KBM-7 (cell line): ENCODE results near the gene TRPM4.
A peak's percentile ranks its signal among the peaks of the same experiment; 100 is the strongest.
"Not testable (repeated sequence)": the region's sequence is repeated elsewhere in the genome, so short reads cannot be mapped to it uniquely, and the experiment has no call there.

Experiments
- DNase-seq: peaks from one replicate; pipeline ENCODE4 v3.0.0-alpha.2; 2015
- in situ Hi-C: fragments of 300-500 bp; cut with MboI; formaldehyde crosslinking; loops from 2 replicates; pipeline ENCODE4 v1.14.3; 2020; ENCODE audit warnings: low sequenced_read_pairs, low pct_unique_long_range_greater_than_20kb, mixed read lengths

Gene TRPM4

GRCh38 chr19:49125025-49125731 lies 32.4 kb upstream of the TRPM4 start:
- DNase-seq = no peak

DNA sequence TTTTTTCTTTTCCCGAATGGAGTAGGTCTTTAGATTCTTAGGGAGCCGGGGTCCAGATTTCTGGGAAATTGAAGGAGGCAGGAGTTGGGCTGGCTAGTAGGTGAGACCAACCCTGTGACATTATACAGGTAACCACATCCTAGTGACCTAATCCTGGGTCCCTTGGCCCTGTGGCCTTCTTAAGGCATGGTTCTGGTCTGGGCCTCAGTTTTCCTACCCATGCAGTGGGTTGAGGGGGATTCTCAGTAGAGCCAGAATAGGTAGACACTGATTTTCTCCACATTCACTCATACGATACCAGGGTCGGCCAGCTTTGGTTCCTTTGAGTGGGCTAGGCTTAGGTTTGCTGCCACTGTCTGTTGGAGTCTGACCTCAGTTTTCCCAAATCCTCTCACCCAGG lies 31.0 kb upstream of the TRPM4 start:
- no peak for DNase-seq
- in situ Hi-C loops = no loop called here

More at GRCh38 chr19:49125025-49125731, 32.4 kb upstream of the TRPM4 start:
- in situ Hi-C loops = no loop called here

- in situ Hi-C loops, DNase-seq: not testable (repeated sequence)
These were observed 30.4 kb upstream of the TRPM4 start for GRCh38 chr19:49127225-49127624.

GRCh38 chr19:49127674-49128544 lies 29.7 kb upstream of the TRPM4 start:
- peak; percentile 93 for DNase-seq
- in situ Hi-C loops = no loop called here

DNA sequence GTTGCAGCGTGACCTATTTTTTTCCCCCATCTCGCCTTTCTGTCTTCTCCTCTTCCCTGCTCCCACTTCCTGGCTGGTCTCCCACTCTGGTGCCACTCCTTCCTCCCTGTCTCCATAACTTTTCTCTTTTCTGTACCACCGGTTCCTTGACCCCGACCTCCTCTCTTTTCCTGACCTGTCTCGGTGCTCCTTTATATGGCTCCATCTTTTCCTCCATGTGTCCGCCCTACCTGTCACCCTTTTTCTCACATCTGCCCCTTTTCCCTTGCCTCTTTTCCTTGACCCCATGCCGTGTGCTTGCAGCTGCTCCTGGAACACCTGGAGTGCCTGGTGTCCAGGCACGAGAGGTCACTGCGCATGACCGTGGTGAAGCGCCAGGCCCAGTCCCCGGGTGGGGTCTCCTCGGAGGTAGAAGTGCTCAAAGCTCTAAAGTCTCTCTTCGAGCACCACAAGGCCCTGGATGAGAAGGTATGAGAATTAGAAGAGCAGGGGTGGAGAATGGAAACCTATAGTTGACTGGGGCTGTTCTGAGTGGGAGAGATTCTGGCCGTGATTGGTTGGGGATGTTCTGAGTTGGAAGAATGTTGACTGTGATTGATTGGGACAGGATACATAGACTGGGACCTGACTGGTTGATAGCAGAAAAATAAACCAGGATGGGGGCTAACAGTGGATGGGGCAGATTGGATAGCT lies 28.9 kb upstream of the TRPM4 start:
- in situ Hi-C loops = no loop called here
- no peak for DNase-seq

DNA sequence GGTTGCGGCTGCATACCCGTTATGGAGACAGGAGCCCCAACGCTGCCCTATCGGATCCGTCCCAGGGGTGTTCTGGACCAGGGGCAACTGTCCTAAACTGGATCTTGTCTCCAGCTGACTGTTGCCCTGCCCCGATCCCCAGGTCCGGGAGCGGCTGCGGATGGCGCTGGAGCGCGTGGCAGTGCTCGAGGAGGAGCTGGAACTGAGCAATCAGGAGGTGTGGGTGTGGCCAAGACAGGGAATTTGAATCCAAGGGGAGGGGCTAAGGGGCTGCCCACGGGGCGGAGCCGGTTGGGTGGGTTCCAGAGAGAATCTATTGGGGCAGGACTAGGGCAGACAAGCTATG lies 28.4 kb upstream of the TRPM4 start:
- in situ Hi-C loops = no loop called here

DNA sequence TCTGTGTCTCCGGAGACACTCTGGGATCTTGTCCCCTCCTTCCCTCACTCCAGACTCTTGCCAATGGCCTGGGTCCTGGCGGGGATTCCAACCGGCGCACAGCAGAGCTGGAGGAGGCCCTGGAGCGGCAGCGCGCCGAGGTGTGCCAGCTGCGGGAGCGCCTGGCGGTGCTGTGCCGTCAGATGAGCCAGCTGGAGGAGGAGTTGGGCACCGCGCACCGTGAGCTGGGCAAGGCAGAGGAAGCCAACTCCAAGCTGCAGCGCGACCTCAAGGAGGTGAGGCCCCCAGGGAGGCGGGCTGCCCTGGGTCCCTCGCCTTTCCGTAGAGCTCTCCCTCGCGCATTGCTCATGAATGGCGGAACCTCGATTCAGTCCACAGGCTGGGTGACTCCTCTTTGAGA lies 27.3 kb upstream of the TRPM4 start:
- no peak for DNase-seq
- in situ Hi-C loops = no loop called here

More for the DNA sequence above, 28.4 kb upstream of the TRPM4 start:
- DNase-seq = no peak

- in situ Hi-C loops = no loop called here
- no peak for DNase-seq
These were observed 24.5 kb upstream of the TRPM4 start for GRCh38 chr19:49132974-49133609.

DNA sequence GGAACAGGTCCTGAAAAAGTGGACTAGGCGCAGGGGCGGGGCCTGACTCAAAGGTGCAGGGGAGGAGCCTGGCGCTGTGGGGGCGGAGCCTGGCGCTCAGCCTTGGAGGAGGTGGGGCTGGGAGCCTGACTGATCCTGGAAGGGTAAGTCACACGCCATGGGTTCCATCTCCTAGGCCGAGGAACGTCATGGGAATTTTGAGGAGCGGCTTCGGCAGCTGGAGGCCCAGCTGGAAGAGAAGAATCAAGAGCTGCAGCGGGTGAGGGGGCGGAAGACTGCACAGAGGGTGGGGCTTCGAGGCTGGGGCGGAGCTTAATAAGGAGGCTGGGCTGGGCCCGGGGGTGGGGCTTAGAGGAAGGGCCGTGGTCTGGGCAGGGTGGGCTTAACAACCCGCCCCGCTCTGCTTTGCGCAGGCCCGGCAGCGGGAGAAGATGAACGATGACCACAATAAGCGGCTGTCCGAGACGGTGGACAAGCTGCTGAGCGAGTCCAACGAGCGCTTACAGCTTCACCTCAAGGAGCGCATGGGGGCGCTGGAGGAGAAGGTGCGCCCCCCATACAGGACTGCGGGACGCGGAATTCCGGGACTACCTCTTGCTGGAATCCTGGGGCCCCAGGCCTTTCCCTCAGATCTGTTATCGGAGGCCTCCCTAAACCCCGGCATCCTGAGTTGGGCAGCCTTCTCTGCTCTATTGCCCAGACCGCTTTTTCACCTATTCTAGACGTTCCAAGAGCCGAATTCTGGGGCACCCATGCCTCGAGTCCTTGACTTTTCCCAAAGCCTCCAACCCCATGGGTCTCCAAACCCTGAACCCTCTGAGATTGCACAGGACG lies 23.8 kb upstream of the TRPM4 start:
- in situ Hi-C loops = no loop called here
- DNase-seq = no peak

- DNase-seq = no peak
- in situ Hi-C loops = no loop called here
These were observed 21.9 kb upstream of the TRPM4 start for GRCh38 chr19:49135686-49136085.

DNA sequence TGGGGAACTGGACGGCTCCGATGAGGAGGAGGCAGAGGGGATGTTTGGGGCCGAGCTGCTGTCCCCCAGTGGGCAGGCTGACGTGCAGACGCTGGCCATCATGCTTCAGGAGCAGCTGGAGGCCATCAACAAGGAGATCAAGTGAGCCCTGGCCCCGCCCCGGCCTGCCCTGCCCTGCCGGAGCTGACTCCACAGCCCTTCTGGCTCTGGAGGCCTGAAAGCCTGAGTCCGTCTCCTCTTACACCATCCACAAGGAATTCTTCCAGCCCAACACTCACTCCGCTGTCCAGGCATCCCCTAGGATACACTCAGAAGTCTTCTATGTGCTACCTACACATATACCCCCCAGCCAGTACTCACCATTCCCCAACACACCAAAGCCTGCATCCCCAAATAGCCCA lies 20.8 kb upstream of the TRPM4 start:
- DNase-seq = no peak
- in situ Hi-C loops = no loop called here

GRCh38 chr19:49140951-49141350 lies 16.6 kb upstream of the TRPM4 start:
- in situ Hi-C loops = no loop called here

DNA sequence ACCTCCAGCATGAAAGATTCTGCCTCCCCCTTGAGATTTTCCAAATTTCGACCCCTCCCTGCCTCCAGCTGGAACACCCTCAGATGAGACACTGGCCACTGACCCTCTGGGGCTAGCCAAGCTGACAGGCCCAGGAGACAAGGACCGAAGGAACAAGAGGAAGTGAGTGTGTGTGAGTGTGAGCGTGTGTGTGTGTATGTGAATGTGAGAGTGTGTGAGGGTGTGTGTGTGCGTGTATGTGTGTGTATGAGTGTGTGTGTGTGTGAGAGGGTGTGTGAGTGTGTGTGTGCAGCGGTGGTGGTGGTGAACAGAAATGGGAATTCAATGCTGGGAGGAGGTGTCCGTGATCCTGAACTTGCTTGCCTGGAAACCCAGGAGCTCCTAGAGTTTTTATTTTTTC lies 16.2 kb upstream of the TRPM4 start:
- in situ Hi-C loops = no loop called here
- no peak for DNase-seq

More at GRCh38 chr19:49140951-49141350, 16.6 kb upstream of the TRPM4 start:
- DNase-seq = no peak

DNA sequence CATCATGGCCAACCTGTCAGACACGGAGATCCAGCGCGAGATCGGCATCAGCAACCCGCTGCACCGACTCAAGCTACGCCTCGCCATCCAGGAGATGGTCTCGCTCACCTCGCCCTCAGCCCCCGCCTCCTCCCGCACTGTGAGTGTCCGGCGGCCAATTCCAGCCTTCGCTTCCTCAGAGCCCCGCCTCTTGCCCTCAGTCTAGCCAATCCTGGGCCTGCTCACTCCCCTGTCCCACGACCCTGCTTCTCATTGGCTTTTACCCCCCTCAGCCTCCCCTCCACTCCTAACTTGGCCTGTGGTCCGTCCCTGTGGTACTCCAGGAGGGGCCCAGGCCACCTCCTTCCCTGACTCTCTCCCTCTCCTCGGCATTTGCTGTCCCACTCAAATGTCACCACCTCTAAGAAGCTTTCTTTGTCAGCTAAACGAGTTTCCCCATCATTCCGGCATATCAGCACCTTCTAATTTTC lies 14.7 kb upstream of the TRPM4 start:
- in situ Hi-C loops = no loop called here
- DNase-seq = no peak

DNA sequence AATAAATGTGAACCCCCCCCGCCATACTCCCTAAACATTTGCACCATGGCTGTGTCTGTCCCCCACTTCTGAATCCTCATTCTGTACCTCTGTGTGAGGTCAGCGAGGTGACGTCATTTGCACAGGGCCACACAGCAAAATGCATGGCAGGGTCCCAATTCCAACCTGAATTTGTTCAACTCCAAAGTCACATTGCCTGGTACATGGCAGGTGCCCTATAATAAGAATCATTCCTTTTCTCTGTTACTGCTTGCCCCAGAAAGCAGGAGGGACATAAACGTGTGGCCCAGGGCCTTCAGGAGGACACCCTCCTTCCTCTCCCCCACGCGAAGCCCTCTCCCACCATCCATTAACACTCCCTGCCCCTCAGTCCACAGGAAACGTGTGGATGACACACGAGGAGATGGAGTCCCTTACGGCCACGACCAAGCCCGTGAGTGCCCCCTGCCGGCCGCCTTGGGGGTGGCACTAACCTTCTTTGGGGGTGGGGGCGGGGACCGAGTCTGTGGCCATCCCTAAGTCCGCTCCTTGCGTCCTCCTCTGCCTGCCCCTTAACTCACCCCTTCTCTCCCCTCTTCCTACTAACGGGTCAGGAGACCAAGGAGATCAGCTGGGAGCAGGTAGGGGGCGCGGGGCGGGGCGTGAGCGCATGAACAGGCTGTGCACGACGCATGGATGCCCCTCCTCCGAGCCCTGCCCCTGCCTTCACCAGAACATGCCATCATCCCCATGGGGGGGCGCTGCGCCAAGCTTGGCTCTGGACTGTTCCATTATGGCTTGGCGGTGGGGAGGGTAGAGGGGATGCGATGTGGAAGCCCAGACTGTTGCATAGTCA lies 11.8 kb upstream of the TRPM4 start:
- peak; percentile 91 for DNase-seq
- in situ Hi-C loops = no loop called here

- DNase-seq, in situ Hi-C loops: not testable (repeated sequence)
These were observed 11.2 kb upstream of the TRPM4 start for GRCh38 chr19:49146408-49146770.

GRCh38 chr19:49148044-49148682 lies 9.4 kb upstream of the TRPM4 start:
- in situ Hi-C loops = no loop called here
- DNase-seq = no peak
